ENCODE results near the gene C1orf53. TPM values are rescaled to one million over a fixed set of nuclear protein-coding genes. Genes with fewer than 3 reads are reported as not detected.
A peak's percentile ranks its signal among the peaks of the same experiment; 100 is the strongest.

The C1orf53 gene
- total RNA-seq, 1 experiment from 2014 or later = 6.0 TPM

DNA sequence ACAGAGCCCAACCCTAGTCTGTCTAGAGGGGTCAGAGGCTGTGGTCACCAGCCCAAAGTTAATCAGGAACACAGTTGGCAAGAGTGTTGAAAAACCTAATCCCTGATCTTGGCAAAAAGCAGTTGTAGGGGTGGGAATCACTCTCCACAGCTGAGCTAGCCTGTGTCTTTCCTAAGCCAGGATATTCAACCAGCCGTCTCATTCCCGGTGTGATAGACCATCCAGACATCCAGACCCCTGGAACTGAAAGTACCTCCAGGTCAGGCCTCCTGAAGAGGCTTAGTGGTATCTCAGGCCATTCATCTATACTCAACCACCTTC lies 19.6 kb downstream of the C1orf53 start:
- intact Hi-C loops (cut with micrococcal nuclease; ENCODE audit: unreplicated experiment) = loop anchor here (5.0 kb wide), 3 partner anchors 395 to 765 kb away; no protein-coding TSS in a partner anchor
- BruUV-seq (replicated peaks) = no TSS peak
- Histone ChIP-seq H3K4me1 (replicated peaks; ENCODE audit: insufficient read depth) (no peaks in the 10 kb centered on the region), H3K4me3 (no peak overlapping the region), H3K4me2 (no peak overlapping the region), H3K9me3 (ENCODE audit: insufficient read depth, low read depth) (no peaks in the 10 kb centered on the region), H3K27ac (no peak overlapping the region), H4K20me1 (ENCODE audit: insufficient read depth) (no peaks in the 10 kb centered on the region), H3K9me2 (ENCODE audit: insufficient read depth) (no peaks in the 10 kb centered on the region), H3K79me2 (ENCODE audit: low read depth) (no peaks in the 10 kb centered on the region), H3F3A (ENCODE audit: insufficient read depth, low read depth) (no peaks in the 10 kb centered on the region), H3K36me3 (ENCODE audit: low read depth) (no peaks in the 10 kb centered on the region), H3K27me3 (ENCODE audit: insufficient read depth, low read depth) (no peaks in the 10 kb centered on the region), H2AFZ (no peak overlapping the region)
- no peak for TF ChIP-seq EZH2 (IDR thresholded peaks at IDR 0.05; ENCODE audit: low read depth)
- TF ChIP-seq, protein P1, sequence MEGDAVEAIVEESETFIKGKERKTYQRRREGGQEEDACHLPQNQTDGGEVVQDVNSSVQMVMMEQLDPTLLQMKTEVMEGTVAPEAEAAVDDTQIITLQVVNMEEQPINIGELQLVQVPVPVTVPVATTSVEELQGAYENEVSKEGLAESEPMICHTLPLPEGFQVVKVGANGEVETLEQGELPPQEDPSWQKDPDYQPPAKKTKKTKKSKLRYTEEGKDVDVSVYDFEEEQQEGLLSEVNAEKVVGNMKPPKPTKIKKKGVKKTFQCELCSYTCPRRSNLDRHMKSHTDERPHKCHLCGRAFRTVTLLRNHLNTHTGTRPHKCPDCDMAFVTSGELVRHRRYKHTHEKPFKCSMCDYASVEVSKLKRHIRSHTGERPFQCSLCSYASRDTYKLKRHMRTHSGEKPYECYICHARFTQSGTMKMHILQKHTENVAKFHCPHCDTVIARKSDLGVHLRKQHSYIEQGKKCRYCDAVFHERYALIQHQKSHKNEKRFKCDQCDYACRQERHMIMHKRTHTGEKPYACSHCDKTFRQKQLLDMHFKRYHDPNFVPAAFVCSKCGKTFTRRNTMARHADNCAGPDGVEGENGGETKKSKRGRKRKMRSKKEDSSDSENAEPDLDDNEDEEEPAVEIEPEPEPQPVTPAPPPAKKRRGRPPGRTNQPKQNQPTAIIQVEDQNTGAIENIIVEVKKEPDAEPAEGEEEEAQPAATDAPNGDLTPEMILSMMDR (conservative IDR thresholded peaks at IDR 0.05) = no peak
- CTCF ChIA-PET = no interaction called here
- no peak for DNase-seq
- POLR2A ChIA-PET (ENCODE audit: unreplicated experiment) = no interaction called here

DNA sequence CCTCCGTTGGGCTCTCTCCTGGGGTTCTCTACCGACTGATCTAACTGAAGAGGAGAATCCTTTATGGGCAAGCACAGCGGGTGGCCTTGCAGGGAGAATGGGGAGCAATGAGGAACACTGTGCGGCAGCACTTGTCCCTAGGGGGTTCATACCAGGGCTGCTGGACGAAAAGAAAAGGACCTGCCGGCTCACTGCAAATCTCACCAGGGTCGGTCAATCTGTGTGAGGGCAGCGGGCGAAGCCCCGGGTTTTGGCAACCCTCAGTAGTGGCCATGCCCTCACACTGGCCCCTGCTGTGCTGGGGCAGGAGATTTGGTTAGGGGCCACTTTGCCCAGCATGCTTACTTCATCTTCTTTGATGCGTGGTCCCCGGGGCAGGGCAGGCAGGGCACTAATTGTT lies 20.6 kb downstream of the C1orf53 start:
- H2AFZ ChIP-seq = no peak overlapping the region
- no peaks in the 10 kb centered on the region for H3F3A ChIP-seq (ENCODE audit: insufficient read depth, low read depth)
- intact Hi-C loops (cut with micrococcal nuclease; ENCODE audit: unreplicated experiment) = loop anchor here (5.0 kb wide), 3 partner anchors 396 to 764 kb away; no protein-coding TSS in a partner anchor
- no peak overlapping the region for H3K27ac ChIP-seq
- ChIA-PET POLR2A (ENCODE audit: unreplicated experiment) (no interaction called here), CTCF (no interaction called here)
- no peaks in the 10 kb centered on the region for H3K4me1 ChIP-seq (replicated peaks; ENCODE audit: insufficient read depth)
- no peak for TF ChIP-seq EZH2 (IDR thresholded peaks at IDR 0.05; ENCODE audit: low read depth)
- H4K20me1 ChIP-seq (ENCODE audit: insufficient read depth) = no peaks in the 10 kb centered on the region
- H3K9me3 ChIP-seq (ENCODE audit: insufficient read depth, low read depth) = no peaks in the 10 kb centered on the region
- BruUV-seq (replicated peaks) = no TSS peak
- DNase-seq = no peak
- no peak overlapping the region for H3K4me3 ChIP-seq
- no peaks in the 10 kb centered on the region for H3K9me2 ChIP-seq (ENCODE audit: insufficient read depth)
- no peaks in the 10 kb centered on the region for H3K79me2 ChIP-seq (ENCODE audit: low read depth)
- no peak overlapping the region for H3K4me2 ChIP-seq
- H3K36me3 ChIP-seq (ENCODE audit: low read depth) = no peaks in the 10 kb centered on the region
- H3K27me3 ChIP-seq (ENCODE audit: insufficient read depth, low read depth) = no peaks in the 10 kb centered on the region

DNA sequence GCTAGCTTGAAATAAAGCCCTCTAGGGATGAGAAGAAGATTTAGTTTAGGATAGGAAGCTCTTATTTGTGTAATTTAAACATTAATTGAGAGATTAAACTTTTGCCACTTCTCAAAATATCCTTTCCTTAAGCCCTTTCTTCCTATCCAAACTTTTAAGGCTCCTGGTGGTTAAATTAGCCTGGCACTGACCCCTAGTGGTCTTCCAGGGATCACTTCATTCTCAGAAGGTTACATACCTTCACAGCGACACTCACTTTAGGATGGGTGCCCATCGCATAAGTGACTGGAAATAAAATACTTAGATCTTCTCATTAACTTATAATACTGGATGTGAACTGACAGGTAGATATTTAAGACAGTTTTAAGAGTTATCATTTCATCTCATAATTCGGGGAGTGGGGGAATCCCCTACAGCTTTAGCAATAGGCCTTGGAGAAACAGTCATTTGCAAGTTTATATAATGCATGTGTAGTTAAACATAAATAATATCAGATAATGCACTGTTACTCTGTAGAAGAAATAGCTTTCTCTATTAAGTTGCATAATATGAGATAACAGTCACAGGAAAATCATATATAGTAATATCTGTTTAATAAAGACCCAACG lies 22.2 kb downstream of the C1orf53 start:
- CTCF ChIA-PET = interaction anchor here (0.6 kb wide), 1 partner anchor 220 kb away, joined by 4 read pairs; no protein-coding TSS in a partner anchor
- intact Hi-C loops (cut with micrococcal nuclease; ENCODE audit: unreplicated experiment) = loop anchor here (1.0 to 5.0 kb wide), 5 partner anchors 232 to 763 kb away; partner anchors contain the start of gene NEK7
- Histone ChIP-seq H3F3A (ENCODE audit: insufficient read depth, low read depth) (no peaks in the 10 kb centered on the region), H3K27ac (no peak overlapping the region), H3K4me2 (no peak overlapping the region), H3K79me2 (ENCODE audit: low read depth) (no peaks in the 10 kb centered on the region), H2AFZ (no peak overlapping the region; the same call in 1 of the 2 replicates), H3K4me3 (no peak overlapping the region), H3K36me3 (ENCODE audit: low read depth) (no peaks in the 10 kb centered on the region), H3K9me3 (ENCODE audit: insufficient read depth, low read depth) (no peaks in the 10 kb centered on the region), H4K20me1 (ENCODE audit: insufficient read depth) (no peaks in the 10 kb centered on the region), H3K9me2 (ENCODE audit: insufficient read depth) (no peaks in the 10 kb centered on the region), H3K4me1 (replicated peaks; ENCODE audit: insufficient read depth) (no peaks in the 10 kb centered on the region), H3K27me3 (ENCODE audit: insufficient read depth, low read depth) (no peaks in the 10 kb centered on the region)
- DNase-seq = peak in 1 of 2 experiments; percentile 18
- POLR2A ChIA-PET (ENCODE audit: unreplicated experiment) = no interaction called here
- TF ChIP-seq, protein P1 (conservative IDR thresholded peaks at IDR 0.05) = peak; percentile 84
- no peak for TF ChIP-seq EZH2 (IDR thresholded peaks at IDR 0.05; ENCODE audit: low read depth)
- no TSS peak for BruUV-seq (replicated peaks)
